ENCODE data around the gene SLC6A14.

GRCh38 chrX:116417968-116418367, 18.4 kb upstream of the SLC6A14 start:
- TF ChIP-seq CTCF (IDR thresholded peaks at IDR 0.05) (no peak), EZH2 (IDR thresholded peaks at IDR 0.05; ENCODE audit: borderline replicate concordance, insufficient read depth, low read depth, low read length, poor library complexity, severe bottlenecking) (no peak)
